Tongue (tissue), 2 donors: Measurements from ENCODE around the gene AFG3L2. TPM values are rescaled to one million over a fixed set of nuclear protein-coding genes. Genes with fewer than 3 reads are reported as not detected.

Experiments
- small RNA-seq: library from RNA; depleted of rRNA; stranded (forward); fragments of <200 nt; gene quantifications from one replicate; pipeline ENCODE3, GENCODE V24; 2014; ENCODE audit warnings: low replicate concordance
- total RNA-seq: library from RNA; depleted of rRNA; stranded (reverse); fragments of >200 nt; gene quantifications from one replicate; pipeline ENCODE4 v1.2.3, GENCODE V29; 2014

Gene AFG3L2
- total RNA-seq, 1 donor from 2014 or later, result 82.7 TPM

Small RNA genes within 50 kb of the gene (small RNA-seq; reads per million reads assigned to genes)
- not detected for gene RNU6-170P
- gene RNU7-129P, result not detected

Other genes with a start within 250 kb of the AFG3L2 start
- gene CIDEA, start 122.9 kb downstream of the AFG3L2 start, total RNA-seq, result not detected
- 273 TPM for gene TUBB6, start 69.0 kb downstream of the AFG3L2 start, total RNA-seq
- 4.8 TPM for gene PRELID3A, start 30.7 kb upstream of the AFG3L2 start, total RNA-seq